ENCODE data around the gene GPR179.

Gene GPR179, protein sequence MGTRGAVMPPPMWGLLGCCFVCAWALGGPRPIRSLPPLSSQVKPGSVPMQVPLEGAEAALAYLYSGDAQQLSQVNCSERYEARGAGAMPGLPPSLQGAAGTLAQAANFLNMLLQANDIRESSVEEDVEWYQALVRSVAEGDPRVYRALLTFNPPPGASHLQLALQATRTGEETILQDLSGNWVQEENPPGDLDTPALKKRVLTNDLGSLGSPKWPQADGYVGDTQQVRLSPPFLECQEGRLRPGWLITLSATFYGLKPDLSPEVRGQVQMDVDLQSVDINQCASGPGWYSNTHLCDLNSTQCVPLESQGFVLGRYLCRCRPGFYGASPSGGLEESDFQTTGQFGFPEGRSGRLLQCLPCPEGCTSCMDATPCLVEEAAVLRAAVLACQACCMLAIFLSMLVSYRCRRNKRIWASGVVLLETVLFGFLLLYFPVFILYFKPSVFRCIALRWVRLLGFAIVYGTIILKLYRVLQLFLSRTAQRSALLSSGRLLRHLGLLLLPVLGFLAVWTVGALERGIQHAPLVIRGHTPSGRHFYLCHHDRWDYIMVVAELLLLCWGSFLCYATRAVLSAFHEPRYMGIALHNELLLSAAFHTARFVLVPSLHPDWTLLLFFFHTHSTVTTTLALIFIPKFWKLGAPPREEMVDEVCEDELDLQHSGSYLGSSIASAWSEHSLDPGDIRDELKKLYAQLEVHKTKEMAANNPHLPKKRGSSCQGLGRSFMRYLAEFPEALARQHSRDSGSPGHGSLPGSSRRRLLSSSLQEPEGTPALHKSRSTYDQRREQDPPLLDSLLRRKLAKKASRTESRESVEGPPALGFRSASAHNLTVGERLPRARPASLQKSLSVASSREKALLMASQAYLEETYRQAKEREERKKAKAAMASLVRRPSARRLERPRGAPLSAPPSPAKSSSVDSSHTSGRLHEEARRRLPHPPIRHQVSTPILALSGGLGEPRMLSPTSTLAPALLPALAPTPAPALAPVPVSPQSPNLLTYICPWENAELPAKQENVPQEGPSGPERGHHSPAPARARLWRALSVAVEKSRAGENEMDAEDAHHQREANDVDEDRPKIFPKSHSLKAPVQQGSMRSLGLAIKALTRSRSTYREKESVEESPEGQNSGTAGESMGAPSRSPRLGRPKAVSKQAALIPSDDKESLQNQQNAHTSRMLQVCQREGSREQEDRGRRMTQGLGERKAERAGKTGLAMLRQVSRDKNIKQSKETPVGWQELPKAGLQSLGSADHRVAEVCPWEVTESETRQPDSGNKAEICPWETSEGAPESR (N-terminal part only)

DNA sequence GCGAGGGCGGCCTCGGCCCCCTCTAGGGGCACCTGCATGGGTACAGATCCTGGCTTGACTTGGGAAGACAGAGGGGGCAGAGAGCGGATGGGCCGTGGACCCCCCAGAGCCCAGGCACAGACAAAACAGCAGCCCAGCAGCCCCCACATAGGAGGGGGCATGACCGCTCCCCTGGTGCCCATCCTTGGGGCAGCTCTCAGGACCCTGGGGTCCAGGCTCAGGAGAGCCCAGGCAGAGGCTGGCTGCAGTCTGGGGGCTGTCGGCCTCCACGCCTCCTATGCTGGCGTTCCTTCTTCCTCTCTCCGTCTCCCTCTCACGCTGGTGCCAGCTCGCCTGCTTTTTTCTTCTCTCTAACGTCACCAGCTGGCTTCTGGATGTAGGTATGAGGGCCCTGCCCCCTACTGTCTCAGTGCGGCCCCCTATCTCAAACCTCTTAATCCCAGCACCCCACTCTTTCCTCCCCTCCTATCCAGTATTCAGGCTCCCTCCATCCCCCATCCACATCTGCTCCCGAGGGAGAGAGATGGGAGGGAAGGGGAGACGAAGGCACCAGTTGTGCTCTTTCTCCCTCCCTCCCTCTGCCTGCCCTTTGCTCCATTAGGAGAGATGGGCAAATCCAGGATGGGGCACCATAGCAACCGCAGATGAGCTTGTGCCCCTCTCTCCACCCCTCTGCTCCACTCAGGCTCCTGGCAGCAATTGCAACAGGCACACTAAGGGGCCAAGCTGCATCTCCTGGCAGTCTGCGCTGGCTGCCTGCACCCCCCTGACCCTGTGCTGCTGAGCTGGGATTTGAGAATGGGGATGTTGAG is at the start of gene GPR179:
Gene GPR179, minus strand, starts transcription at position 349 of the 812 bp plus-strand sequence. Its CDS starts 167 bp downstream, at position 182.
- Mint-ChIP-seq H3K36me3 (no peaks in the 10 kb centered on the region), H3K4me1 (peaks cover 1% of the 10 kb centered on the region), H3K9me3 (no peaks in the 10 kb centered on the region), H3K4me3 (no peak within 1 kb of the TSS), H3K27ac (no peak within 1 kb of the TSS)
- ATAC-seq (no peak), DNase-seq (ENCODE audit: low spot score in 2 of 2) (no peak)

DNA sequence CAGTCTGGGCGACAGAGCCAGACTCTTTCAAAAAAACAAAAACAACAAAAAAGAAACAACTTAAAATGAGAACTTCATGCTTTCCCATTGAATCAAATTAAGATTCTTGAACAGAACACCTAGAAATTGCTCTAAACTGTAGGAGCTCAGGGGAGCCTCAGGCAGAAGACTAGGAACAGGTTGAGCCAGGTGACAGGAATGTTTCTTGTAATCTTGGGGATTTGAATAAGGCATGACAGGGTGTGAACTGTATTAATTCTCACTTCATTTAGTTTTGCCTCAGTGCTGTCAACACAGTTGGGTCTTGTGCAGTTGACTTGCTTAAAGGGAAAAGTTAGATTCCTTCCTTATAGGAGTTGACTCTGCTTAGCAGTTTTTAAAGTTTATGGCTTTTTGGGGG is 35.7 kb upstream of the GPR179 start:
- no peak for DNase-seq (ENCODE audit: low spot score in 2 of 2)
- Mint-ChIP-seq H3K27ac (no peak overlapping the region), H3K9me3 (no peaks in the 10 kb centered on the region), H3K4me3 (no peak overlapping the region), H3K4me1 (no peaks in the 10 kb centered on the region), H3K36me3 (peaks cover 36% of the 10 kb centered on the region)
- no peak for ATAC-seq

DNA sequence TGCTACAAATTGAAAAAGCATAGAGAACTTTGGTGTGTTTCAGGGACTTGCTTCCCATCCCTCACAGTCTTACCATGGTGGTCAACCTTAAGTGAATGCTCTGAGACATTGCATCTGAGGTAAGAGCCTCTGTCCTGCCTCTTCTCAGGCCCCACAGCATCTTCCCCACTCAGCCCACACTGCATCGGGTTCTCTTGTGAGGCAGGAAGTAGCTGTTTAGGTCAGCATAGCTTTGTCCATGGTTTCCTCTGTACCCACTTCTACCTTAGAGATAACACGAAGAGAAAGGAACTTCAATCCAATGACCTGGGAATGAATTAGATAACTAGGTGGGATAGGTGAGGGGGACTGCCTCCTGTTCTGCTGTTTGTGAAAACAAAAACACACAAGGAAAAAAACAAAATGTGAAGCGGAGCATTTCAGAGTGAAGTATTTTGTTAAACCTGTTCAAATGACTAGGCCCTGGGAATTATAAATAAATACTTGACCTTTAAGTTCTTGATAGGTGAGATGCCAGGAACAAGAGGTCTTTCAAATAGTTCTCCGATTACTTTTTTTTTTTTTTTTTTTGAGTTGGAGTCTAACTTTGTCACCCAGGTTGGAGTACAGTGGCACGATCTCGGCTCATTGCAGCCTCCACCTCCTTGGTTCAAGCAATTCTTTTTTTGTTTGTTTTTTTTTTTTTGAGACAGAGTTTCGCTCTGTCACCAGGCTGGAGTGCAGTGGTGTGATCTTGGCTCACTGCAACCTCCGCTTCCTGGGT is 25.5 kb upstream of the GPR179 start:
- no peak overlapping the region for H3K4me3 Mint-ChIP-seq
- no peak for ATAC-seq
- peaks cover 61% of the 10 kb centered on the region for H3K36me3 Mint-ChIP-seq
- no peaks in the 10 kb centered on the region for H3K9me3 Mint-ChIP-seq
- no peak for DNase-seq (ENCODE audit: low spot score in 2 of 2)
- H3K27ac Mint-ChIP-seq = no peak overlapping the region
- no peaks in the 10 kb centered on the region for H3K4me1 Mint-ChIP-seq

DNA sequence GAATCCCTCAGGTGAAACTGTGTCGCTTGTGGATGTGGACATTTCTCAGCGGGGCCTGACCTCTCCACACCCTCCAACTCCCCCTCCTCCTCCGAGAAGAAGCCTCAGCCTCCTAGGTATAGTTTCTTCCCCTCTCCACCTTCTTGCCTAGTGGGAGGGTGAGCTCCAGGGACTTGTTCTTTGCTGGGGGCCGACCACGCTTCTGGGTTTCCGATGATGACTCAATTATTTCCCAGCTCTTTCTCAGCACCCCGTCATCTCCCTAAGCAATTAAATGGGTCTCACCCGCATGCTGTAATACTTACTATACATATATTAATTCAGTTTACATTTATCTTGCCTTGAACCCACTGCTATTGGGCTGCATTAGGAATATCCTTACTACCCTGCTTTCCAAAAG is 21.0 kb upstream of the GPR179 start:
- Mint-ChIP-seq H3K36me3 (peaks cover 43% of the 10 kb centered on the region), H3K27ac (no peak overlapping the region), H3K4me3 (no peak overlapping the region), H3K9me3 (no peaks in the 10 kb centered on the region), H3K4me1 (no peaks in the 10 kb centered on the region)
- no peak for DNase-seq (ENCODE audit: low spot score in 2 of 2)
- no peak for ATAC-seq

DNA sequence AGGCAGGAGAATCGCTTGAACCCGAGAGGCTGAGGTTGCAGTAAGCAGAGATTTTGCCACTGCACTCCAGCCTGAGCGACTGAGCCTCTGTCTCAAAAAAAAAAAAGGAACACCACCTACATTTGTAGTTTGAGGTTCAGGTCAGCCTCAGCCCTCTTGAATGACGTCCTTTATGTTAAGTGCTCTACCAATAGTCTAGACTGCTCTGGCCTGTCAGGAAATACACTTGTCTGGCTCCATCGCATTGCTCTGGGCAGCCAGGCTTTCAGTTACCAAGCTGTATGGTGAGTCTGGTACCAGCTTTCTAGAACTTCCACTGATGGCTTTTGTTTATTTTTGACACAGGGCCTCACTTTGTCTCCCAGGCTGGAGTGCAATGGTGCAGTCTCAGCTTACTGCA is 19.3 kb upstream of the GPR179 start:
- ATAC-seq (no peak), DNase-seq (ENCODE audit: low spot score in 2 of 2) (no peak)
- Mint-ChIP-seq H3K27ac (no peak overlapping the region), H3K4me3 (no peak overlapping the region), H3K9me3 (no peaks in the 10 kb centered on the region), H3K4me1 (no peaks in the 10 kb centered on the region), H3K36me3 (peaks cover 26% of the 10 kb centered on the region)

DNA sequence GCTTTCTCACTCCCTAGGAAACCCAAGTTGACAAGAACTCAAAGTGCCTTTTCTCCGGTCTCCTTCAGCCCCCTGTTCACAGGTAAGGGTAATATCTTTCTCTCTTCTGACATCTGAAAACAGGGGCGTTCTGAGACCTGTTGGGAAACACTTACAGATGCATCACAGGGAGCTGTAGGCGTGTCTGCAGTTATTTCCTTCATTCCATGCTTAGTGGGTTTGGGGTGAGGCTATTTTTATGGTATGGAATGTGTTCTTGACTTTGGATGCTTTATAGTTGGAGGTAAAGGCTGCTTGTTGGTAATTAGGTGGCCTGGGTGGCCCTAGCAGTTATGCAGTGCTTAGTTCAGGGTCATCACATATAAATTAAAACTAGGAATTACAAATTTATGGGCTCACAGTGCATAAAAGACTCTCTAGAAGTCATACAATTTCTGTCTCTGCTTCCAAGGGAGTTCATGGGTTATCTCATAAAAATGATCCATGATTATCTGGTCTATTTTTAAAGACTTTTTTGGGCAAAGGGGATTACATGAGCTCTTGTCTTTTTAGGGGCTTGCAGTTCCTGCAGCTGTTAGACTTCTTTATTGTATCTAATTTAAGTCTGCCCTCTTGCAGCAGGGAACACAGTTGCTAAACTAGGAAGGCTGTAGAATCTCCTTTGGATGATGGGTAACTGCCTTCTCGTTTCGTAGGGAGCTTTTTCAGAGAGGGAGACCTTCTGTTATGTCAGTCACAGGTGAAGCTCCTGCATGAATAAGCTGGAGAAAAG is 18.1 kb upstream of the GPR179 start:
- H3K36me3 Mint-ChIP-seq = peaks cover 22% of the 10 kb centered on the region
- no peak for DNase-seq (ENCODE audit: low spot score in 2 of 2)
- no peaks in the 10 kb centered on the region for H3K9me3 Mint-ChIP-seq
- no peak for ATAC-seq
- H3K27ac Mint-ChIP-seq = no peak overlapping the region
- no peak overlapping the region for H3K4me3 Mint-ChIP-seq
- peaks cover 9% of the 10 kb centered on the region for H3K4me1 Mint-ChIP-seq

DNA sequence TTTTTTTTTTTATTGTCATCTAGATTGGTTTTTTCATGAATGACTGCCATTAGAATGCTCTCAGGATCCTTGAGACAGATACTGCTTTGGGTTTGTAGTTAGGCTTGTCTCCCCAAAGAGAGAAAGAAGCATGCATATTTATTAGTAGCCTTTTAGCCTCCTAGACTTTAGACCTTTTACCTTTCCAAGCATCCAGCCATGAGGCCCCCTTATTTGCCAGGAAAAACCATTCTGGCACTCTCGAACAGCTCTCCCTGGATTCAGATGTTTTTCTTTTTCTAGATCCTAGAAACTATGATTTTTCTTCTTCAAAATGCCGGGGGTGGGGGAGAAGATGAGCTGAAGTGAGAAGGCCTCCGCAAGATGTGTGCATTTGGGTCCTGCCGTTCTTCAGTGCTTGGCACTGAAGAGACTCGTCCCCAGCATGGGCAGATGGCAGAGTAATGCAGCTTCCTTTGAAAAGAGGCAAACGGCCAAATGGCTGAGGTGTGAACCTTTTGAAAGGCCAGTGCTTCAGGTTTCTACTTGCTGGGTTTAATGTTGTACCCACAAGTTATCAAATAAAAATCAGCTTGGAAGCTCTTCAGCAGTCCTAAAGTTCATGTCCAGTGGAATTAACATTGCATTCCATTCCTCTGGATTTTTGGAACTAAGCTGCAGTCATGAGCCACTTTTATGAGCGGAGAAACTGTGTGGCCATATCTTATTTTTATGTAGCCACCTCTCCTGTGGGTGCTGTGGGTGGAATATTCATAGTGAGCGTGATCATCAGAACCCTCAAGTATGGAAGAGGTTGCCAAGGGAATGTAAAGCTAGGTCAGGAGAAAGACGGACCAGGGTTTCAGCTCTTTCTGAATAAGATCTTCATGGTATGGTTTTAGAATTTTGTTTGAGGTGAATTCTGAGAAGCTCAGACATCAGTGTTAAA is 15.1 kb upstream of the GPR179 start:
- Mint-ChIP-seq H3K4me3 (no peak overlapping the region), H3K36me3 (peaks cover 13% of the 10 kb centered on the region), H3K4me1 (peaks cover 35% of the 10 kb centered on the region), H3K27ac (no peak overlapping the region), H3K9me3 (no peaks in the 10 kb centered on the region)
- no peak for DNase-seq (ENCODE audit: low spot score in 2 of 2)
- no peak for ATAC-seq

DNA sequence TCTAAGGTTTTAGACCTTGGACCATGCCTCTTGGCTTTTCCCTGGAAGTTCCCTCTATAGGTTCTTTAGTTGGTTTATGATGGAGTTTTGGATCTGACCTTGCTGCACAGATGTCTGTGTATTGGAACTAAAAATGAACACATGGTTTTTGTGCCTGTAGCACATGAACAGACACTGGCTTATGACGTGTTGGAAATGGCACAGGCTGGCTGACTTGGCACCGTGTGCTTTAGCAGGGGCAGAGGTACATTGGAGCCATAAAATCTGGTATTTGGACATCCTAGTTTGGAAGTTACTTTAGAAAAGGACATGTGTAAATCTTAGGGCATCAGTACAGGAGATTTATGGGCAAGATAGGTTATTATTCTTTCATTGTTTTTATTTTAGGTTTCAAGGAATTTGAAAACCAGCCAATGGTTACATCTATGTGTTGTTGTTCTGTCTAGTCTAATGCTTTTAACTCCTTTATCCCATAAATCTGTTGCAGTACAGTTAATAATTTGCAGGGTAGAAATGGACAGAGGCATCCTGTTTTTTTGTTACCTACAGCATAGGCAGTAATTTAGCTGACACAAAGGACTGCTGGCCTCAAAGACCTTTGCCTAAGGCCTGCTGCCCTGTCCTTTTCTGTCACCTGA is 13.8 kb upstream of the GPR179 start:
- H3K4me1 Mint-ChIP-seq = peaks cover 40% of the 10 kb centered on the region
- H3K36me3 Mint-ChIP-seq = peaks cover 2% of the 10 kb centered on the region
- H3K4me3 Mint-ChIP-seq = no peak overlapping the region
- DNase-seq (ENCODE audit: low spot score in 2 of 2) (no peak), ATAC-seq (no peak)
- peak overlapping the region; percentile 50 for H3K27ac Mint-ChIP-seq
- H3K9me3 Mint-ChIP-seq = no peaks in the 10 kb centered on the region

DNA sequence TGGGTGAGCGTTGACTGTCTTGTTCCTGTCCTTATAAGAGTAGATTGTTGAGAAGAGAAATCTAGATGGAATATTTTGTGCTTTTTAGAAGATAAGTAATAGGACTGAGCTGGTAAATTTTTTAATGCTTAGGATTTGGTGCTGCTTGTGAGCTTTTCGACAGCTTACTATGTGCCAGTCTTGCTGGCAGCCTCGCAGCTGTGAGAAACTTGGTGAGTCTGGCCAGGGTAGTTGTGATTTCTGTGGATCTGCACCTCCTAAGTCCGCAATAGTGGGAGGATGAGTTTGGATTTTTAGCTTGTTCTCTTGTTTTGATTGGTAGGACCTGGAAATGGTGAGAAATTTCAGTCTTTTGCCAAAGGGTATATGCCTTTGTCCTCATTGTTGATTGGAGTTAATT is 11.5 kb upstream of the GPR179 start:
- ATAC-seq = no peak
- Mint-ChIP-seq H3K9me3 (no peaks in the 10 kb centered on the region), H3K27ac (no peak overlapping the region), H3K36me3 (no peaks in the 10 kb centered on the region), H3K4me1 (peaks cover 50% of the 10 kb centered on the region), H3K4me3 (no peak overlapping the region)
- no peak for DNase-seq (ENCODE audit: low spot score in 2 of 2)

DNA sequence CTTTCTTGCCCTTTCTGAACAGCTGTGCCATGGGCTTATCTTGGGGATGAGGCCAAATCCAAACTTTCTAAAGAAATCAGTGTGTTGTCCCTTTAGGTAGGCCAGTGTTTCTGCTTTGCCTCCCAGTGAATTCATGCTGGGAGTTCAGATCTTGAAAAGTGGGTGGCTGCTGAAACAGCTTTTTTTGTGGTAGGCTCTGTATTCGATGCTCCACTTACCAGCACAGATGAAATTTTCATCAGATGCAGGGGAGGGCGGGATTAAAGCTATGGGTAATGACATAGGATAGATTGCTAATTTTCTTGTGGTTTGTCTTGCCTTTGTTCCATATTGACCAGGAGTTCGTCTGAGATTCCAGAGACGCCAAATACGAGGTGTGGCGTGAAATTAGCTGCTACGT is 10.7 kb upstream of the GPR179 start:
- no peak for ATAC-seq
- H3K9me3 Mint-ChIP-seq = no peaks in the 10 kb centered on the region
- H3K4me1 Mint-ChIP-seq = peaks cover 54% of the 10 kb centered on the region
- H3K36me3 Mint-ChIP-seq = no peaks in the 10 kb centered on the region
- no peak for DNase-seq (ENCODE audit: low spot score in 2 of 2)
- H3K4me3 Mint-ChIP-seq = peak overlapping the region; percentile 81
- H3K27ac Mint-ChIP-seq = no peak overlapping the region

DNA sequence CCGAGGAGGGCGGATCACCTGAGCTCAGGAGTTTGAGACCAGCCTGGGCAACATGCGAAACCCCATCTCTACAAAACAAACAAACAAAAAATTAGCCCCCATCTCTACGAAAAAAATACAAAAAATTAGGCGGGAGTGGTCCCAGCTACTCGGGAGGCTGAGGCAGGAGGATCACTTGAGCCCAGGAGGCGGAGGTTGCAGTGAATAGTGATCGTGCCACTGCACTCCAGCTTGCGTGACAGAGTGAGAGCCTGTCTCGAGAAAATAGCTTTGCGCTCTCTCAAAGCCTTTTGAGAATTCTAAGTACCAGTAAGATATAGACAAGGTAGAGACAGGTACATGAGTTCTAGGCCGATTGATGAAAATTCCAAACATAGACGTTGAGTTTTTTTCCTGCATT is 9.9 kb upstream of the GPR179 start:
- DNase-seq (ENCODE audit: low spot score in 2 of 2) = no peak
- Mint-ChIP-seq H3K36me3 (no peaks in the 10 kb centered on the region), H3K9me3 (no peaks in the 10 kb centered on the region), H3K27ac (no peak overlapping the region), H3K4me3 (peak overlapping the region; percentile 81), H3K4me1 (peaks cover 60% of the 10 kb centered on the region)
- no peak for ATAC-seq

DNA sequence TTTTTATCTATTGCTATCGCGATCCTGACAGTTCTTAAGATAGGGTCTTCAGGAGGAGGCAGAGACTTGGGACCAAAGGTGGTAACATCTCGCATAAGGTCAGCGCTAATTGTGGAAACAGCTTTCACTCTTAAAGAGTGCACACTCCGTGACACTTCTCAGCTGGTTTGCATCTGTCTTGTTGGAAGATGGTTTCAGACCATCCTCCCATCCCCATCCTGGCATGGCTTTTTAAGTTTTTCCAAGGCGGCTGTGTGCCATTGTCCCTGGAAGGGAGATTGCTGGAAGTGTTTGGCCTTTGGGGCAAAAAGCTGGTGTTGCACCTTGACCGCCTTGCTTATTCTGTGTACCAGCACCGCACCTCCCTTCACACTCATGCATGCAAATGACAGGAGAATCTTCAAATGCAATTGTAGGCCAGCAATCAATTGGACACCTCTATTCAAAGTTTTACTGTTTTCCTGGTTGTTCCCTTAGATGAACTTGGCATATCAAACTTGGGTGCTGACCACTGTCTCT is 9.4 kb upstream of the GPR179 start:
- no peaks in the 10 kb centered on the region for H3K9me3 Mint-ChIP-seq
- H3K4me1 Mint-ChIP-seq = peaks cover 60% of the 10 kb centered on the region
- H3K36me3 Mint-ChIP-seq = no peaks in the 10 kb centered on the region
- ATAC-seq (no peak), DNase-seq (ENCODE audit: low spot score in 2 of 2) (no peak)
- no peak overlapping the region for H3K27ac Mint-ChIP-seq
- H3K4me3 Mint-ChIP-seq = peak overlapping the region; percentile 81

Measured in stimulated activated effector memory CD8-positive, alpha-beta T cell treated with anti-CD3 and anti-CD28 coated beads, Interleukin-12 subunit alpha, Interleukin-12 subunit beta, amount 100 ng/mL, for 72 hours (primary cell).